ENCODE data around the gene STAC2. TPM values are rescaled to one million over a fixed set of nuclear protein-coding genes. Genes with fewer than 3 reads are reported as not detected.

Gene STAC2
- total and polyA plus RNA-seq, 2 donors (not counting 1 experiment from before 2014, with no cell fraction given) = not detected

DNA sequence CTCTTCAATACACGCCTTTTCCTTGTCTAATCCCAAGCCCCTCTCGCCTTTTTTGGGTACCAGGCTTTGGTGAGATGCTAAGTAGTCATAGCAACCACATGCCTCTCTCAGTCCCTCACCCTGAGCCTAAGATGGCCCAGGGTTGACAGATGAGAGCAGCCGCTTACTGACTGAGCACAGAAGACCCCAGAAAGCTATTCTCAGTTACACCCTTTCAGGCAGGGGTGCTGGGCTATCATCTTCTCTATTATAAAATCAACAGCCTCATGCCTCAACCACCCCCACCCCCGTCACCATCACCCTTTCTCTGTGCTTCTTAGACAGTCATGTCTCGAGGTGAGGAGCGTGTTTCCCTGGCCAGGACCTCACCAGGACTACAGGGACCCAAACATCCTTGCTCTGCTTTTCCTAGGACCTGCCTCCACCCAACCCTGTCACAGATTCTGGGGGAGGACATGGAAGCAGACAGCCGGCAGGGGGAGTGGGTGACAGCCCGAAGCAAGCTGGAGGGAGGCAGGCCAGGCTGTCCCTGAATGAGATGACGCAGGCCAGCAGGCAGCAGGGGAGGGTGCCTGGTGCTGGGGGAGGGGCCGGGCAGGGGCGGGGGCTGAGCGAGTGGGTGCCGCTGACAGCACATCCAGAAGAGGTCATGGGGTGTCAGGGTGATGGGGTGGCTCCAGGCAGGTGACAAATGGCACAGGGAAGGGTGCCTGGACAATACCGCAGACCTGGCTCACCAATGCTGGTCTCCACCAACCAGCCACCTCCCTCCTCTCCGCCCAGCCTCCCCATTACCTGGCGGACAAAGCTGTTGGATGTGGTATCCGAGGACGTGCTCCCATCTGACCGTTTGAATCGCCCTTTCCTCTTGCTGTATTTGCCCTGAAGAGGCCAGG, 31.4 kb downstream of the STAC2 start:
- Histone ChIP-seq H3K27me3 (replicated peaks in 1 of 4; ENCODE audit: control extremely low read depth in 1 of 4, control insufficient read depth in 3 of 4, insufficient read depth in 4 of 4, low read length in 3 of 4) (no peaks in the 10 kb centered on the region), H3K4me2 (replicated peaks; ENCODE audit: low read depth, low read length, poor library complexity, severe bottlenecking) (no peak overlapping the region), H3K4me3 (ENCODE audit: control extremely low read depth in 1 of 5, extremely low read depth in 1 of 5, insufficient read depth in 1 of 5, low read depth in 2 of 5, low read length in 4 of 5) (no peak overlapping the region), H3K4me1 (ENCODE audit: control insufficient read depth in 2 of 2, insufficient read depth in 2 of 2, low read length in 2 of 2) (peaks cover 22 to 37% of the 10 kb centered on the region in 2 donors), H3K36me3 (replicated peaks in 1 of 2; ENCODE audit: control extremely low read depth in 1 of 2, control insufficient read depth in 1 of 2, extremely low read depth in 1 of 2, insufficient read depth in 2 of 2, low read length in 1 of 2) (no peaks in the 10 kb centered on the region), H4K20me1 (ENCODE audit: control insufficient read depth, insufficient read depth, low read length, poor library complexity, severe bottlenecking) (peaks cover 7% of the 10 kb centered on the region), H3K9ac (ENCODE audit: low read length) (no peak overlapping the region), H3K27ac (ENCODE audit: low read length in 2 of 2) (no peak overlapping the region), H2AFZ (ENCODE audit: insufficient read depth, low read depth, low read length, poor library complexity, severe bottlenecking) (no peak overlapping the region), H3K79me2 (ENCODE audit: control insufficient read depth, insufficient read depth, low read length) (no peaks in the 10 kb centered on the region), H3K9me3 (ENCODE audit: control extremely low read depth in 1 of 3, control insufficient read depth in 2 of 3, insufficient read depth in 1 of 3, low read length in 2 of 3) (no peaks in the 10 kb centered on the region)
- ChIA-PET POLR2A (interaction anchor here (1.1 kb wide), 1 partner anchor 12 kb away, joined by 3 read pairs; no protein-coding TSS in a partner anchor), CTCF (interaction anchor here (1.0 kb wide), 1 partner anchor 50 kb away, joined by 3 read pairs; no protein-coding TSS in a partner anchor)
- intact Hi-C loops (cut with micrococcal nuclease) = no loop called here
- ATAC-seq (ENCODE audit: low read depth) (no peak), DNase-seq (no peak)
- WGBS (ENCODE audit: insufficient coverage) = 90% methylated on average over 14 of the region's 20 CpGs
- Mint-ChIP-seq H3K9me3 (ENCODE audit: insufficient read depth) (no peaks in the 10 kb centered on the region), H3K4me3 (peak overlapping the region; percentile 13), H3K27me3 (no peaks in the 10 kb centered on the region), H3K4me1 (peaks cover 26% of the 10 kb centered on the region), H3K27ac (no peak overlapping the region)
- TF ChIP-seq EZH2 (IDR thresholded peaks at IDR 0.05; ENCODE audit: borderline replicate concordance, insufficient read depth, low read depth, low read length, poor library complexity, severe bottlenecking) = no peak
- TF ChIP-seq, protein P1, sequence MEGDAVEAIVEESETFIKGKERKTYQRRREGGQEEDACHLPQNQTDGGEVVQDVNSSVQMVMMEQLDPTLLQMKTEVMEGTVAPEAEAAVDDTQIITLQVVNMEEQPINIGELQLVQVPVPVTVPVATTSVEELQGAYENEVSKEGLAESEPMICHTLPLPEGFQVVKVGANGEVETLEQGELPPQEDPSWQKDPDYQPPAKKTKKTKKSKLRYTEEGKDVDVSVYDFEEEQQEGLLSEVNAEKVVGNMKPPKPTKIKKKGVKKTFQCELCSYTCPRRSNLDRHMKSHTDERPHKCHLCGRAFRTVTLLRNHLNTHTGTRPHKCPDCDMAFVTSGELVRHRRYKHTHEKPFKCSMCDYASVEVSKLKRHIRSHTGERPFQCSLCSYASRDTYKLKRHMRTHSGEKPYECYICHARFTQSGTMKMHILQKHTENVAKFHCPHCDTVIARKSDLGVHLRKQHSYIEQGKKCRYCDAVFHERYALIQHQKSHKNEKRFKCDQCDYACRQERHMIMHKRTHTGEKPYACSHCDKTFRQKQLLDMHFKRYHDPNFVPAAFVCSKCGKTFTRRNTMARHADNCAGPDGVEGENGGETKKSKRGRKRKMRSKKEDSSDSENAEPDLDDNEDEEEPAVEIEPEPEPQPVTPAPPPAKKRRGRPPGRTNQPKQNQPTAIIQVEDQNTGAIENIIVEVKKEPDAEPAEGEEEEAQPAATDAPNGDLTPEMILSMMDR (IDR thresholded peaks at IDR 0.05) = no peak

- H3K27me3 Mint-ChIP-seq = no peaks in the 10 kb centered on the region
- H3K36me3 ChIP-seq (replicated peaks in 1 of 2; ENCODE audit: control extremely low read depth in 1 of 2, control insufficient read depth in 1 of 2, extremely low read depth in 1 of 2, insufficient read depth in 2 of 2, low read length in 1 of 2) = no peaks in the 10 kb centered on the region
Observed at GRCh38 chr17:39193346-39193745, 32.4 kb downstream of the STAC2 start.

More at GRCh38 chr17:39193346-39193745, 32.4 kb downstream of the STAC2 start:
- Histone ChIP-seq H2AFZ (ENCODE audit: insufficient read depth, low read depth, low read length, poor library complexity, severe bottlenecking) (no peak overlapping the region), H3K27me3 (replicated peaks in 1 of 4; ENCODE audit: control extremely low read depth in 1 of 4, control insufficient read depth in 3 of 4, insufficient read depth in 4 of 4, low read length in 3 of 4) (no peaks in the 10 kb centered on the region), H3K9ac (ENCODE audit: low read length) (no peak overlapping the region), H4K20me1 (ENCODE audit: control insufficient read depth, insufficient read depth, low read length, poor library complexity, severe bottlenecking) (peaks cover 7% of the 10 kb centered on the region), H3K4me3 (ENCODE audit: control extremely low read depth in 1 of 5, extremely low read depth in 1 of 5, insufficient read depth in 1 of 5, low read depth in 2 of 5, low read length in 4 of 5) (no peak overlapping the region), H3K27ac (ENCODE audit: low read length in 2 of 2) (no peak overlapping the region), H3K4me2 (replicated peaks; ENCODE audit: low read depth, low read length, poor library complexity, severe bottlenecking) (no peak overlapping the region), H3K9me3 (ENCODE audit: control extremely low read depth in 1 of 3, control insufficient read depth in 2 of 3, insufficient read depth in 1 of 3, low read length in 2 of 3) (no peaks in the 10 kb centered on the region), H3K4me1 (ENCODE audit: control insufficient read depth in 2 of 2, insufficient read depth in 2 of 2, low read length in 2 of 2) (peaks cover 16 to 27% of the 10 kb centered on the region in 2 donors), H3K79me2 (ENCODE audit: control insufficient read depth, insufficient read depth, low read length) (no peaks in the 10 kb centered on the region)
- Mint-ChIP-seq H3K4me3 (no peak overlapping the region), H3K4me1 (peaks cover 18% of the 10 kb centered on the region), H3K9me3 (ENCODE audit: insufficient read depth) (no peaks in the 10 kb centered on the region), H3K27ac (no peak overlapping the region)
- intact Hi-C loops (cut with micrococcal nuclease) = no loop called here
- DNase-seq = no peak
- WGBS (ENCODE audit: insufficient coverage) = 100% methylated on average over 5 of the region's 10 CpGs
- ATAC-seq (ENCODE audit: low read depth) = no peak
- CTCF ChIA-PET = no interaction called here
- no peak for TF ChIP-seq EZH2 (IDR thresholded peaks at IDR 0.05; ENCODE audit: borderline replicate concordance, insufficient read depth, low read depth, low read length, poor library complexity, severe bottlenecking)
- TF ChIP-seq, protein P1 (IDR thresholded peaks at IDR 0.05) = no peak
- POLR2A ChIA-PET = interaction anchor here (0.7 kb wide), 1 partner anchor 178 kb away, joined by 3 read pairs; no protein-coding TSS in a partner anchor
